Measurements from ENCODE around the gene FBXL14. TPM values are rescaled to one million over a fixed set of nuclear protein-coding genes. Genes with fewer than 3 reads are reported as not detected.

FBXL14 gene
- total and polyA plus RNA-seq, 2 of the 13 experiments (the other 11 are each of a cell fraction or from before 2014, with no cell fraction given), result 7.0 to 7.4 TPM

DNA sequence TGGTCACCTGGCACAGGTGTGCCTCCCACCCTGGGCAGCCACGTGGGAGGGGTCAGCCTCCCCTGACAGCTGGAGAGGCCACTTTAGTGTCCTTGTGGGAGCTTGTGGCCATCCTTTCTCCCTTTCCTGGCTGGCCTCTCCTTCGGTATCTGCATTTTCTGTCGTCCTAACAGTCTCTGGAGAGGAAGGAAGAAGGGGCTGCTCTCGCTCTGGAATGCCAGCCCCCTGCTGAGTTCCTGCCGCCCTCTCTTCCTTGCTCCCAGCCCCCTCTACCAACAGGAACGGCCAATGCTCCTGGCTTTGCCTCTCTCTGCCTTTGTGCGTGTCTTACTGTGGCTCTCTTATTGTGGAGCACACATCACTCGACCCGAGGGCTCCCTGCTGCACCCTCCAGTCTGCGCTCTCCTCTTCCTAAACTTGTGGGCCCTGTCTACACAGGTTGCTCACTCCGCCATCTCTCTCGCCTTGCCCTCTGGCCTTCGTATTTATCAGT, 70.8 kb downstream of the FBXL14 start (continued):
- TF ChIP-seq, protein P1, sequence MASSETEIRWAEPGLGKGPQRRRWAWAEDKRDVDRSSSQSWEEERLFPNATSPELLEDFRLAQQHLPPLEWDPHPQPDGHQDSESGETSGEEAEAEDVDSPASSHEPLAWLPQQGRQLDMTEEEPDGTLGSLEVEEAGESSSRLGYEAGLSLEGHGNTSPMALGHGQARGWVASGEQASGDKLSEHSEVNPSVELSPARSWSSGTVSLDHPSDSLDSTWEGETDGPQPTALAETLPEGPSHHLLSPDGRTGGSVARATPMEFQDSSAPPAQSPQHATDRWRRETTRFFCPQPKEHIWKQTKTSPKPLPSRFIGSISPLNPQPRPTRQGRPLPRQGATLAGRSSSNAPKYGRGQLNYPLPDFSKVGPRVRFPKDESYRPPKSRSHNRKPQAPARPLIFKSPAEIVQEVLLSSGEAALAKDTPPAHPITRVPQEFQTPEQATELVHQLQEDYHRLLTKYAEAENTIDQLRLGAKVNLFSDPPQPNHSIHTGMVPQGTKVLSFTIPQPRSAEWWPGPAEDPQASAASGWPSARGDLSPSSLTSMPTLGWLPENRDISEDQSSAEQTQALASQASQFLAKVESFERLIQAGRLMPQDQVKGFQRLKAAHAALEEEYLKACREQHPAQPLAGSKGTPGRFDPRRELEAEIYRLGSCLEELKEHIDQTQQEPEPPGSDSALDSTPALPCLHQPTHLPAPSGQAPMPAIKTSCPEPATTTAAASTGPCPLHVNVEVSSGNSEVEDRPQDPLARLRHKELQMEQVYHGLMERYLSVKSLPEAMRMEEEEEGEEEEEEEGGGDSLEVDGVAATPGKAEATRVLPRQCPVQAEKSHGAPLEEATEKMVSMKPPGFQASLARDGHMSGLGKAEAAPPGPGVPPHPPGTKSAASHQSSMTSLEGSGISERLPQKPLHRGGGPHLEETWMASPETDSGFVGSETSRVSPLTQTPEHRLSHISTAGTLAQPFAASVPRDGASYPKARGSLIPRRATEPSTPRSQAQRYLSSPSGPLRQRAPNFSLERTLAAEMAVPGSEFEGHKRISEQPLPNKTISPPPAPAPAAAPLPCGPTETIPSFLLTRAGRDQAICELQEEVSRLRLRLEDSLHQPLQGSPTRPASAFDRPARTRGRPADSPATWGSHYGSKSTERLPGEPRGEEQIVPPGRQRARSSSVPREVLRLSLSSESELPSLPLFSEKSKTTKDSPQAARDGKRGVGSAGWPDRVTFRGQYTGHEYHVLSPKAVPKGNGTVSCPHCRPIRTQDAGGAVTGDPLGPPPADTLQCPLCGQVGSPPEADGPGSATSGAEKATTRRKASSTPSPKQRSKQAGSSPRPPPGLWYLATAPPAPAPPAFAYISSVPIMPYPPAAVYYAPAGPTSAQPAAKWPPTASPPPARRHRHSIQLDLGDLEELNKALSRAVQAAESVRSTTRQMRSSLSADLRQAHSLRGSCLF (CRISPR knock-in tag; IDR thresholded peaks at IDR 0.05; ENCODE audit: borderline replicate concordance), result no peak
- TF ChIP-seq ETV5 (CRISPR knock-in tag; IDR thresholded peaks at IDR 0.05; ENCODE audit: borderline replicate concordance) (no peak), RNF2 (conservative IDR thresholded peaks at IDR 0.05; ENCODE audit: low read depth) (no peak), ZNF569 (CRISPR knock-in tag; IDR thresholded peaks at IDR 0.05; ENCODE audit: borderline replicate concordance) (no peak), MIER3 (CRISPR knock-in tag; IDR thresholded peaks at IDR 0.05; ENCODE audit: borderline replicate concordance) (no peak), CSRNP2 (CRISPR knock-in tag; conservative IDR thresholded peaks at IDR 0.05; ENCODE audit: low read depth) (no peak), ZNF33B (CRISPR knock-in tag; IDR thresholded peaks at IDR 0.05) (no peak), ZBTB10 (CRISPR knock-in tag; IDR thresholded peaks at IDR 0.05; ENCODE audit: borderline replicate concordance) (no peak), ZNF614 (CRISPR knock-in tag; IDR thresholded peaks at IDR 0.05; ENCODE audit: borderline replicate concordance) (no peak), ZFP41 (CRISPR knock-in tag; IDR thresholded peaks at IDR 0.05; ENCODE audit: borderline replicate concordance) (no peak), BRCA1 (CRISPR knock-in tag; IDR thresholded peaks at IDR 0.05) (no peak), ZNF317 (CRISPR knock-in tag; IDR thresholded peaks at IDR 0.05) (no peak), HCFC1 (IDR thresholded peaks at IDR 0.05; ENCODE audit: low read depth, low read length) (no peak), ZNF484 (CRISPR knock-in tag; IDR thresholded peaks at IDR 0.05; ENCODE audit: borderline replicate concordance, low read depth) (no peak)

Measured in HepG2 (cell line).